NCI-H2081 (cell line): ENCODE measurements around the gene TIPRL.
A peak's percentile ranks its signal among the peaks of the same experiment; 100 is the strongest.

Source experiments
- DNase-seq, 2 experiments: peaks; one replicate each; lab custom pipeline; 2025; lab: John Stamatoyannopoulos, UW

The TIPRL gene

DNA sequence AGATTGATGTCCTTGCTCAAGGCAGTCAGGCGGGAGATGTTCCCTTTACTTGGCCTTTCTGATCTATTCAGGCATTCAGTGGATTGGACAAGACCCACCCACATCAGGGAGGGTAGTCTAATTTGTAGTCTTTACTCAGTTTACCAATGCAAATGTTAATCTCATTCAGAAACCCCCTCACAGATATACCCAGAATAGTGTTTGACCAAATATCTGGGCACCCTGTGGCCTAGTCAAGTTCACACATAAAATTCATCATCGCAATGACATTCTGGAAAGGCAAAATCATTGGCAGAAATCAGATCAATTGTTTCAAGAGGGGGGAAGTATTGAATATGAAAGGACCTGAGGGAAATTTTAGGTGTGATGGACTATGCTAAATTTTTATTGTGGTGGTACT is 34.6 kb downstream of the TIPRL start:
- no peak for DNase-seq

DNA sequence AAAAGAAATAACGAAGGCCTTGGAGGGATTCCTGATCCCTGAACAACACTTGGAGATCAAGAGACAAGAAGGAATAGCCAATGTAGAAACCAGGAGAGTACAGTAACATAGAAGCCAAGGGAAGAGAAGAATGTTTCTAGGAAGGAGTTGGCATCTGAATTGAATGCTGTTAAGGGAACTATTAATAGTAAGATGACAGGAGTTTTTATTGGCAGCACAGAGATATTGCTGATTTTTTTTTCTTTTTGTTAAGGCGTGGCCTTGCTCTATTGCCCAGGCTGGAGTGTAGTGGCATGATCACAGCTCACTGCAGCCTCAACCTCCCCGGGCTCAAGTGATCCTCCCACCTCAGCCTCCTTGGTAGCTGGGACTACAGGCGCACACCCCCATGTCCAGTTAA is 37.4 kb downstream of the TIPRL start:
- DNase-seq, result no peak

DNA sequence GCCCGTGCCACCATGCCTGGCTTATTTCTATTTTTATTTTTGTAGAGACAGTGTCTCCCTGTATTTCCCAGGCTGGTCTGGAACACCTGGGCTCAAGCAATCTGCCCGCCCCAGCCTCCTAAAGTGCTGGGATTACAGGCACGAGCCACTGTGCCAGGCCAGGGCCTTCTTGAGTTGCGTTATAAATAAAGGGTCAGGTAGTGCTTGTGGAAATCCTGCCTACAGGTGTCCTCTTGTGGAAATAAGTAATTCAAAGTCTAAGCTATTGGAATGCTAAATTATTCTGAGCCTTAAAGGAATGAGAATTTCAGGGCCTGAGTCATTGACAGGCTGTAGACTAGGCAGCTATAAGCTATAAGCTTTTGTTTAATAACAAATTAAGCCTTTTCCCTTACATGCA is 38.9 kb downstream of the TIPRL start:
- no peak for DNase-seq

- DNase-seq, result no peak
Observed at GRCh38 chr1:168218658-168219057, 39.9 kb downstream of the TIPRL start.

- DNase-seq, result no peak
Observed at GRCh38 chr1:168220470-168220871, 41.7 kb downstream of the TIPRL start.

GRCh38 chr1:168221275-168221674 is 42.5 kb downstream of the TIPRL start:
- DNase-seq, result no peak

DNA sequence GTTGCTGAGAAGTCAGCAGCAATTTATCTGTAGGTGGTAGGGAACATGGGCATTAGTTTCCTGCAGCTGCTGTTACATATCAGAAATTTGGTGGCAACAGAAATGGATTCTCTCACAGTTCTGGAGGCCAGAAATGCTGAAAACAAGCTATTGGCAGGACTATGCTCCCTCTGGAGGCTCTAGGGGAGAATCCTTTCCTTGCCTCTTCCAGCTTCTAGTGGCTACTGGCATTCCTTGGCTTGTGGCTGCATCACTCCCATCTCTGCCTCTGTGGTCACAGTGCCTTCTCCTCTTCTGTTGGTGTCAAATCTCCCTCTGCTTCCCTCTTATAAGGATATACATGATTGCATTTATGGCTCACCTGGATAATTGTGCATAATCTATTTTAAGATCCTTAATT is 44.5 kb downstream of the TIPRL start:
- DNase-seq, result no peak

- DNase-seq, result no peak
Observed at GRCh38 chr1:168223681-168224540, 45.1 kb downstream of the TIPRL start.

GRCh38 chr1:168224991-168225390 is 46.2 kb downstream of the TIPRL start:
- no peak for DNase-seq

DNA sequence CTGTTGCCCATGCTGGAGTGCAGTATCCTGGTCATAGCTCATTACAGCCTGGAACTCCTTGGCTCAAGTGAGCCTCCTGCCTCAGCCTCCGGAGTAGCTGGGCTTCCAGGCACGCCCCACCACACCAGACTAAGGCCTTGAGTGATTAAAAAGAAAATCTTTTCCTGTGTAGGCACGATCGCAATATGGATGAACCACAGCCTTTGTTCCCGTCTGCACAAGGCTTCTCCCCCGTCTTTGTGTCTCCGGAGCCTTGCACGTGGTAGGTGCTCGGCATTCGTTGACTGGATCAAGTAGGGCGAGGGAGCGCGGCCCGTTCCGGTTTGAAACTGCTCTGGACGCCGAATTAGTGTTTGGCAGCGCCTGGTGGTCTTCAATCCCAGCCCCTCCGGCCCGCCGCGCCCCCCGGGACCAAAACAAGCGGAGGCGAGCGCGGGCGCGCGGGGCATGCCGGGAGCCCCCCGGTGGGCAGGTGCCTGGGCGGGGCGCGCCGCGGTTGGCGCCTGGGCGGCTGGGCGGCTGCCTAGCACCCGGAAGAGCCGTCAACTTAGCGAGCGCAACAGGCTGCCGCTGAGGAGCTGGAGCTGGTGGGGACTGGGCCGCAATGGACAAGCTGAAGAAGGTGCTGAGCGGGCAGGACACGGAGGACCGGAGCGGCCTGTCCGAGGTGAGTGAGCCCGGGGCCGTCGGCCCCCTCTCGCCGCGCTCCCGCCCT is 46.9 kb downstream of the TIPRL start, which contains the start of gene SFT2D2:
Gene SFT2D2 (plus strand): TSS at position 529 of the 715 bp plus-strand sequence. CDS start 76 bp downstream, at position 605.
- peak; percentile 80 to 90 for DNase-seq

DNA sequence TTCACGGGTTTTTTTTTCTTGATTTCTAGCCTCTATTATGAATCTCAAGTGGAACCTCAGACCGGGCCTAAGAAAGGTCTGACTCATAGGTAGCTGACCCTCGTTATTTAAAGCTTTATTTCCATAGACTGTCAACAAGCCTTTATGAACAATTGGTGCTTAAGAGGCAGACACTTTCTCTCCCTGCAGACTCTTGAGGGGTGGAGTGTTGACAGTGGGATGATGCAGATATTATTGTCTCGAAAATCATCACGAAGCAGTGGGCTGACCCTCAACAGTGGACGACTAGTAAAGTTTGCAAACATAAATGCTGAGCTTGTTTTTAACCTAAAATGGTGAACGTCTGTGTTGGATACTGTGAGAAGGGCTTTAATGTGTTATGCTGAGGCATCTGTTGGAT is 48.9 kb downstream of the TIPRL start:
- DNase-seq, result no peak

DNA sequence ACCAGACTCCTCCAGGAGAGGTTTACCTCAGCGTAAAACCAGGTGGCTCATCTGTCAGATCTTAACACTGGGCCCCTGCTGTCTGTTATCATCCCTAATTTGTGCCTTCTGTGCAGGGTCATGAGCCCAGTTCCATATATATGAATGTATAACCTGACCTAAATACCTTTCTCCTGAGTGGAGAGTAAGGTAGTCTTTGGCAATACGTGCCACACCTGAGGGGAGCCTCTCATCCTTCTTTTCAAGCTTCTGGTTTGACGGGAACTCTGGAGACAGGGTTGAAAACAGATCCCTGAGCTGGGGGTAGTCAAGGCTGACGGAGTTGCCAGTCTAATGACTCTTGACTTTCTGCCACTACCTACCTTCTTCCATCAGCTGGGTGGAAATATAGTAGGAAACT is 51.1 kb downstream of the TIPRL start:
- DNase-seq, result no peak

GRCh38 chr1:168230709-168231108 is 51.9 kb downstream of the TIPRL start:
- no peak for DNase-seq

GRCh38 chr1:168234846-168235547 is 56.2 kb downstream of the TIPRL start:
- peak; percentile 58 to 74 for DNase-seq

DNA sequence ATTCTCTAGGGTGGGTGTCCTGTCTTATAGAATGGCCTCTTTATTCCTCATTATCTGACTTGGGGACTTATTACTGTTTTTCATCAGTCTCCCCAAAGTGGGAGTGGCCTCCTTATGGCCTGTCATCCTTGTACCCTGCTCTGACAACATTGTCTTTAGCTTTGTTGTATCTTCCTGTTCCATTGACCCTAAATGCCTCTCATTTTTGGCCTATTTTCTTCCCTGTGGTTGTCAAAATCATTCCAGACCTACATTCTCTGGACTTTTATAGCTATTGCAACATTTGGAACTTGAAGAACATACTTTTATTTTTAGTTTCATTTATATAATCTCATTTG is 56.8 kb downstream of the TIPRL start:
- no peak for DNase-seq

GRCh38 chr1:168235937-168236336 is 57.2 kb downstream of the TIPRL start:
- DNase-seq, result no peak

DNA sequence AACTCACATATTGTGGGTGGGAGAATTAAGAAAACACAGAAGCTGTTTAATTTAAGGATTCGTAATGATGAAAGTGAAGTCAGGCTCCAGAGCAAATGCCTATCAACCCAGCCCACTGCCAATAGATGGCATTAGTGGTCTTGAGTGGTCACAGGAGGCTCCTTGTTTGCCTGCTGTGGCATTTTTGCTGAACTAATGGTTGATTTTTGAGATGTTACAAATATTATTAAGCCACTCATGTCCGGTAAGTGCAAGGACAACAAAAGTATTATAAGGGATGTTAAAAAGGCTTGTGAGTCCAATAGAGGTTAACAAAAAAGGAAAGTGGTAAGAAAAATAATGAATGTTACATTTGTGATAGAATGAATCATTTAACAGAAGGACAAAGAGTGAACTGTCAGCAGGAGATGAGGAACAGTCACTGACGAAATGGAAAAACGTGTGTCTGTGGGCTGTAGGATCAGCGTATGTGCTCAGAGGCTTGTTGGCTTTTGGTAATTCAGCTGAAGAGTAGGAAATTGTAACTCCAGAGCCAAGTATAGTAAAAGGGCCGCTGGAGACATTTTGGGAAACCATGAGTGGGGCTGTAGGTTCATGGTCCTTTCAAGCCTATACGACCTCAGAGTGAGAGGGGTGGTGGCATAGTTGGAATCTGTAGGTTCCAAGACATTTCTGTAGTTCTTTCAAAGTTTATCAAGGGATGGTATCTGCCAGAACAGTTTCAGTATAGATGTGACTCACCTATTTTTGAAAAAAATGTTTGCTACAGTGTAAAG is 58.3 kb downstream of the TIPRL start:
- DNase-seq, result no peak

DNA sequence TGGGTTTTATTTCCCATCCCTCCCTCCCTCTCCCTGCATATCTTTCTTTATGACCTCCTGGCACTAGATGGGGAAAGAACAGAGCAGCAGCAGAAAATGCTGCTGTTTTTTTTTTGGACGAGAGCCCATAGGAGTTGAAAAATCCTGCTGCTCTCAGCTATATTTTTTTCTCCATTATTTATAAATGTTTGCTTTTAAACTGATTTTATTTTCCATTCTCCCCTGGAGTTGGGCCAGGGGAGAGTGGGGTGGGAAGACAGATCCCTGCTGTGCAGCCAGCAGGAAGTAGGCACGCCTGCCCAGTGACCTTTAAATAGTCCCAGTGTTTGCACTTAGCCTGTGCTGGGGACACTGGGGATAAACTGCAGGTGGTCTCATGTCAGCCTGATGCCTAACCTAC is 64.4 kb downstream of the TIPRL start:
- peak; percentile 16 to 62 for DNase-seq

DNA sequence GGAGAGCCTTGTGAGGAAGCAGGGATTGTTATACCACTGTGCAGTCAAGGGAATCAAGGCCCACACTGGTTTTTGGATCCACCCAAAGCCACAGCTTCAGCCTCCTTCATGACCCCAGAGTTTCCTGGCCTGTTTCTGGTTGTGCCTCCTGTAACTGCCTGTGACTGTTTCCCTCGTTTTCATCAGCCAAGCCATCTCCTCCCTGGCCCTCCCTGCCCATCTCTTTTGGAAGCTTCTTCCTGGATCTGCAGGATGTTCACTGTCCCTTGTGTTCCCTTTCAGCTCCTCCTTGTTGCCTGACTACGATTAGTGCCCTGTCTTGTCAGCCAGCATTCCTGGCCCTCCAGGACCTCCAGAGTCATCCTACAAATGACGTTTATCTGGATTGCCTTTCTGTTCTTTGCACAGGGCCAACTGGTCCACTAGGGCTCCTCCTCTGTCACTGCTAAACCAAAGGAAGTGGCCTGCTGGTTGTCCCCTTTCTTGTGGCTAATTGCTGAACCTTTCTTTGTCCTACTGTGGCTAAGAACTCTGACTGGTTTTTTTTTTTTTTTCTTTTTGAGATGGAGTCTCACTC is 65.0 kb downstream of the TIPRL start:
- peak in 1 of 2 experiments; percentile 18 for DNase-seq

- no peak for DNase-seq
Observed at GRCh38 chr1:168245042-168245441, 66.3 kb downstream of the TIPRL start.

DNA sequence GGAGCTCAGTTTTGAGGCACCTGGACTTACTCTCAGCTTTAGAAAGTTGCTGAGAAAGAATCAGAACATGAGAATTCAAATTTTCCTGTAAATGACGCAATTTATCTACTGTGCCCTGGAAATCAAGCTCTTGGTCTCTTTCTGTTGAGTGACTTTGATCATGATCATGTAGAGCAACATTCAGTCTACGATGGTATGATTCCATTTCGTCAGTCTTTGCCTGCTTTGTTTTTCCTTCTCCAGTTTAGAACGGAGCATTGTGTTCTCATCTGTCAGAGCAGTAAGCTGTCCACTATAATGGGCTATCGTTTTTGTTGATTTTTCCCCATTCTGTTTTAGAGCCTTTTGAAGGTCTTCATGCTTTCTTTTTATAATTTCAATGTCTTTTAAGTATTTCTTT is 67.7 kb downstream of the TIPRL start:
- no peak for DNase-seq
